GM21737 (cell line): ENCODE results near the gene ITGB5.
A peak's percentile ranks its signal among the peaks of the same experiment; 100 is the strongest.

Experiments
- ATAC-seq: cut with Tn5 transposase; IDR thresholded peaks from one replicate; pipeline ENCODE4 v1.9.1; 2021; ENCODE audit warnings: mild to moderate bottlenecking, moderate library complexity; ENCODE audit not compliant: unreplicated experiment

Gene ITGB5

GRCh38 chr3:124895756-124896155 lies 8.6 kb upstream of the ITGB5 start:
- no peak for ATAC-seq

- no peak for ATAC-seq
Measured at GRCh38 chr3:124893526-124893925, 6.4 kb upstream of the ITGB5 start.

- no peak for ATAC-seq
Measured at GRCh38 chr3:124890573-124891190, 3.5 kb upstream of the ITGB5 start.

GRCh38 chr3:124888482-124889441 lies 1.6 kb upstream of the ITGB5 start:
- ATAC-seq: no peak

GRCh38 chr3:124887932-124888298 lies 750 bp upstream of the ITGB5 start:
- no peak for ATAC-seq

- peak; percentile 21 for ATAC-seq
Measured at GRCh38 chr3:124886168-124887056, 753 bp downstream of the ITGB5 start.

- ATAC-seq: no peak
Measured at GRCh38 chr3:124885466-124886167, 1.5 kb downstream of the ITGB5 start.

- no peak for ATAC-seq
Measured at GRCh38 chr3:124884474-124885101, 2.6 kb downstream of the ITGB5 start.

- ATAC-seq: no peak
Measured at GRCh38 chr3:124883766-124884473, 3.2 kb downstream of the ITGB5 start.

- no peak for ATAC-seq
Measured at GRCh38 chr3:124882816-124883747, 4.1 kb downstream of the ITGB5 start.

- no peak for ATAC-seq
Measured at GRCh38 chr3:124881976-124882697, 5.0 kb downstream of the ITGB5 start.

GRCh38 chr3:124879337-124879680 lies 7.9 kb downstream of the ITGB5 start:
- ATAC-seq: no peak

GRCh38 chr3:124878561-124879336 lies 8.4 kb downstream of the ITGB5 start:
- ATAC-seq: peak; percentile 69

GRCh38 chr3:124877674-124878073 lies 9.5 kb downstream of the ITGB5 start:
- ATAC-seq: no peak

- ATAC-seq: no peak
Measured at GRCh38 chr3:124876401-124876878, 10.7 kb downstream of the ITGB5 start.

GRCh38 chr3:124873226-124873625 lies 13.9 kb downstream of the ITGB5 start:
- ATAC-seq: no peak

- ATAC-seq: no peak
Measured at GRCh38 chr3:124867511-124867910, 19.7 kb downstream of the ITGB5 start.
